HL-60 (cell line): Measurements from ENCODE around the gene APBB2.

Experiments
- DNase-seq, 2 experiments: peaks; one replicate each; pipeline ENCODE4 v3.0.0-alpha.2; 2010 to 2020; ENCODE audit warnings: low read depth in 1 of 2, low spot score in 1 of 2
- H3K27ac ChIP-seq: fragments of 250-450 bp; sonication (Bioruptor Pico); replicated peaks from 2 replicates; pipeline ENCODE4 v1.5.1; 2020; ENCODE audit warnings: mild to moderate bottlenecking, moderate library complexity
- H3K27me3 ChIP-seq: fragments of 250-450 bp; sonication (Bioruptor Pico); 2 replicates; pipeline ENCODE4 v1.5.1; 2021; ENCODE audit warnings: mild to moderate bottlenecking, moderate library complexity; ENCODE audit not compliant: insufficient read depth, poor library complexity, severe bottlenecking
- H3K4me3 ChIP-seq: replicated peaks from 2 replicates; pipeline ENCODE4 v1.5.1; 2011; ENCODE audit warnings: mild to moderate bottlenecking, control low read depth, low read length; ENCODE audit not compliant: insufficient read depth
- CTCF ChIP-seq: IDR thresholded peaks from one replicate; pipeline ENCODE4 v1.5.1; 2011; ENCODE audit warnings: low read length, control low read depth, inconsistent platforms; ENCODE audit not compliant: insufficient read depth
- GABPA ChIP-seq: IDR thresholded peaks from 2 replicates; pipeline ENCODE4 v1.6.1; 2012; ENCODE audit warnings: low read depth
- POLR2AphosphoS5 ChIP-seq: IDR thresholded peaks from 2 replicates; pipeline ENCODE4 v1.6.1; 2012; ENCODE audit warnings: low read depth
- REST ChIP-seq: IDR thresholded peaks from 2 replicates; pipeline ENCODE4 v1.6.1; 2012; ENCODE audit warnings: low read depth; ENCODE audit not compliant: insufficient replicate concordance
- SPI1 ChIP-seq: IDR thresholded peaks from 2 replicates; pipeline ENCODE4 v1.6.1; 2012; ENCODE audit warnings: low read depth, mild to moderate bottlenecking, borderline replicate concordance

APBB2 gene

GRCh38 chr4:41129128-41129754 lies 85.1 kb downstream of the APBB2 start:
- TF ChIP-seq CTCF (no peak), POLR2AphosphoS5 (no peak)
- DNase-seq = no peak
- H3K27ac ChIP-seq = no peak overlapping the region

GRCh38 chr4:41125558-41126311 lies 88.6 kb downstream of the APBB2 start:
- Histone ChIP-seq H3K4me3 (no peak overlapping the region), H3K27me3 (no peaks in the 10 kb centered on the region), H3K27ac (no peak overlapping the region)
- no peak for DNase-seq
- no peak for TF ChIP-seq CTCF

More at GRCh38 chr4:41129128-41129754, 85.1 kb downstream of the APBB2 start:
- no peak overlapping the region for H3K4me3 ChIP-seq
- H3K27me3 ChIP-seq = no peaks in the 10 kb centered on the region

- Histone ChIP-seq H3K27me3 (no peaks in the 10 kb centered on the region), H3K4me3 (no peak overlapping the region), H3K27ac (no peak overlapping the region)
- TF ChIP-seq CTCF (no peak), SPI1 (no peak), POLR2AphosphoS5 (no peak)
- DNase-seq = no peak
These were observed 89.3 kb downstream of the APBB2 start for GRCh38 chr4:41124916-41125548.

GRCh38 chr4:41122775-41123174 lies 91.6 kb downstream of the APBB2 start:
- no peak overlapping the region for H3K27ac ChIP-seq
- TF ChIP-seq REST (no peak), CTCF (no peak), POLR2AphosphoS5 (no peak), GABPA (no peak), SPI1 (no peak)
- DNase-seq = no peak
- no peaks in the 10 kb centered on the region for H3K27me3 ChIP-seq
- no peak overlapping the region for H3K4me3 ChIP-seq
